NK-92 (cell line): ENCODE measurements around the gene SH3BP5.

Experiments
- DNase-seq: peaks from one replicate; lab custom pipeline; 2025; ENCODE audit not compliant: unreplicated experiment; lab: John Stamatoyannopoulos, UW

Gene SH3BP5

DNA sequence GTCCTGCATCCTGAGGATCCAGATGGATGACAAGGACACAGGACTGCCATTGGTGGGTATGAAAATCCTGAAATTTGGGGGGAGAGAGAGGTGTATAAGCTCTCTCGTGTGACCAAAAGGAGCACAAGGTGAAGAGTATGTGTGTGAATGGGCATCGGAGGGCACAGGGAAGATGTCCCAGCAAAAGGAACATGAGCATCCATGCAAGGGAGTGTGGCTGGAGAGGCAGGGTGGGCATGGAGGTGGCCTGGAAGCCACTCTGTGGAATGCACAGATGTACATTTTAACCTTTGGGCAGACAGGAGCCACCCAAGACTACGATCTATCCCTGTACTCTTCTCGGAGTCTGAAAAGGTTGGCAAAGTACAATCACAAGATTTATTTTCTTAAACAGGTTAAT lies 71.9 kb downstream of the SH3BP5 start:
- DNase-seq: no peak

DNA sequence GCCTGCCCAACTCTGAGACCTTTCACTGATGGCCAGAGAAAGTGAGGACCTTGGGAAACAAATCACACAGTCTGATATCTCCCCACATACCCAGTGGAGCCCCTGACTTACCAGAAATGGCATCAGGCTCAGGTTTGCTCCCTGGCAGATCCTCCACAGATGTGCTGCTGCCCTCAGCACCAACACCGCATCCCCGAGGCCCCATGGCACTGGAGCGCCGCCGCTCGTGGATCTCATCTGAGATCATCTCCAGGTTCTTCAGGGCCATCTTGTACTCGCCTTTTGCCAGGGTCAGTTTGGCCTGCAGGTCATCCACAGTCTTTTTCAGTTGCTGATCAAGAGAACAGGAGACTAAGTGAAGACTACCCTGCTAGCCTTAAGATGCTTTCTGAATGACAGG lies 73.7 kb downstream of the SH3BP5 start:
- no peak for DNase-seq

DNA sequence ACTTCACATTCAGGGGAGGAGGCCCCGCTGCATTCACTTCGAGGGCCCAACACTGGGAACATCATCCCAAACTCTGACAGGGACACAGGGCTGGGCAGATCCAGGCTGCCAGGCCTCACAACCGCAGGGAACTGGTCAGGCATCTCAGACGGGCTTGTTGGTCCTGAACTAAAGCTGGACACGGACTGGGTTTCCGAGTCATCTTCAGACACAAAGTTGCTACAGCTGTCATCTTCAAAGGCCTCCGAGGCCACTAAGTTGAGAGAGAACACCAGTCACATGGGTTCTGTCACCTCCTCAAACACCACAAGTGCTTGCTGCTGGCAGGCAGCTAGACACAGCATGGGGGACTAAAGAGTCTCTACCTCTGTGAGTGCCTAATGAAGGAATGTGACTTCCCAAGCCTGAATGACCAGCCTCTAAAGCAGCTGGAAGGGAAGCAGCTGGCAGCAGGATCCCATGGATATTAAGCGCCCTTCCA lies 75.5 kb downstream of the SH3BP5 start:
- DNase-seq: no peak

DNA sequence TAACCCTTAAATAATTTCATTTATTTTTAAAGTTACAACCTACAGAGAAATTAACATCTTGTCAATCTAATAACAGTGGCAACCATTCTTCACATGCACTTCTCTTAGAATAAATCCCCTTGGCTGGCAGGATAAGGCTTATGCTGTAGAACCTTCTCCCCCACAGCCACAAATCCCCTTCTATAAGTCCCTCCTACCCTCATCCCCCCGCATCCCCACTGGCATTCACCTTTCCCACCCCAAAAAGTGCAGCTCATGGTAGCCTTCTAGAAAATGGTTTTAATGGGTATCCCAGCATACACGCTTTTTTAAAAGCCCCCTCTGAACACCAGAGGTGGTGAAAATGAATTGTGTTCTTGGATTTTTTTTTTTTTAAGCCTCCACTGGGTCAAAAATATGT lies 77.2 kb downstream of the SH3BP5 start:
- DNase-seq: no peak

DNA sequence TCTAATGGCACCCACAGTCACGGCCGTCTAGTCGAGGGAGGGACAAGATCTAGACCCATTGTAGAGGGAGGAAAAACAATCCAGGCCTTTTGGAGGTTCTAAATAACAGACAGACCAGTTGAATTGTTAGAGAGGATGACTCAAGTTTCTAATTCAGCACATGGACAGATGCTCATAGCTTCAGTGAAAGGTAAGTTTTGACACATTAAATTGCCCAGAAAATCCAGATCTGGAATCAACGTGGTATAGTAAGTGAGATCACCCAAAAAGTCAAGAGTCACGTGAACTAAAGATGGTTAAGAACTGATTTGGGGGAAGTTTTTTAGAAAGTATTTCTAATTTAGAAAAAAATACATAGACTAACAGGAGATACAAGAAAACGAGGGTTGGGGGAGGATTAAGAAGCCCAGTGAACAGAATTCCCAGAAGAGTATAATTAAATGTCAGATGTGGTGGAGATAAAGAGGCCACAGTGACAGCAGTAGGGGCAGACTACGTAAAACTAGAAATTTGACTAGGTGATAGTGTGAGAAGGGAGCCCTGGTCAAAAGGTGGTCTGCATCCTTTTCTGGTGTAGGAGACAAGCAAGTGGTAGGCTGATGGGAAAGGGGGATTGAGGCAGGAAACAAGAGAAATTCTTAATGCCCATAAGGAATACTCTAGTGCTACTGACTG lies 79.2 kb downstream of the SH3BP5 start:
- DNase-seq: no peak

DNA sequence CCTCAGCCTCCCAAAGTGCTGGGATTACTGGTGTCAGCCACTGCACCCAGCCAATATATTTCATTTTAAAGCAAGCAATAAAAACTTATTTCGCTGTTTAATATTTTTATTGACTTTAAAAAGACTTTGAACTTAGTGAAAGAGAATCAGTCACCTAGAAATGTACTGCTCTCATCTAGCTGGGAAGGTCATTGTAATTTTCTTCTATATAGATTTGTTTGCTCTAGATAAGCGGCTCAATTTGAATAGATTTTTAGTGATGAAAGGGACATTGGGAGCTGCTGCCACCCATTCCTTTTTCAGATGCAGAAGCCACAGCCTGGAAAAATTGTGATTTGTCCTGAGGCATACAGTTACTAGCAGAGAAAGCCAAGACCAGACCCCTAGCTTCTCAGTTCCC lies 86.2 kb downstream of the SH3BP5 start:
- DNase-seq: no peak

DNA sequence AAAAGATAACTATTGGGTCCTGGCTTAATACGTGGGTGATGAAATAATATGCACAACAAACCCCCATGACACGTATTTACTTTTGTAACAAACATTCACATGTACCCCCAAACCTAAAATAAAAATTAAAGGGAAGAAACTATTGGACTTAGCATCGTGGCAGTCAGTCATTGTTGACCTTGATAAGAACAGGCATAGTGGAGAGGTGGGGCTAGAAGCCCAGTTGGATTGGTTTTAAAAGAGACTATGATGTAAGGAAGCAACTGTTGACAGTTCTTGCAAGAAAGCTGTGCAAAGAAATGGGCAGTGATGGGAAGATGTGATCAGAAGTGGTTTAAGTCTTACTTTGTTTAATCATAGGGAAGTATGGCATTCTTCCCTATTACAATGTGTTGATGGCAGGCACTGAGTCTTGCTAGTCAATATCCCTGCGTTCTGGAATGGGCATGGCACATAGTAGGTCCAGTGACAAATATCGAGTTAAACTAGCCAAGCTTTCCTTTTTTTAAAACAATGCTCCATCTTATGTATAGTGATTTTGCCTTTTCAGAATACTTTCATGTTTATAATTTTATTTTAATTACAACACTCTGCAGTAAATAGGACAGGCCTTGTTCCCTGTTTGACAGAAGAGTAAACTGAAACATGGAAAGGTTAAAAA lies 88.4 kb downstream of the SH3BP5 start:
- DNase-seq: no peak

DNA sequence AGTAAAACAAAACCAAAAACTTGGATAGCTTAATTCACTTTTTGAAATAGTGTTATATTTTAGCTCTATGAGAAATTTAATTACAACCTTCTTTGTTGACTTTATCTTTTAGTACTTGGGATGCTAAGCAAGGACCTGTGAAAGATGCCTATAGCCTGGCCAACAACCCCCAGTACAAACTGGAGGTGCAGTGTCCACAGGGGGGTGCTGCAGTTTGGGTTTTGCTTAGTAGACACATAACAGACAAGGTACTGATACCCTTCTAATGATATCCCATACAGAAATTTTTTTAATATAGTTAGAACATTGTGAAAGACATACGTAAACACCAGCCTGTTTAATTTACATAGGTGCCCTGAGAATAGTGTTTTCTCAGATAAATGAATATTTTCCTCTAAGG lies 91.0 kb downstream of the SH3BP5 start:
- no peak for DNase-seq

DNA sequence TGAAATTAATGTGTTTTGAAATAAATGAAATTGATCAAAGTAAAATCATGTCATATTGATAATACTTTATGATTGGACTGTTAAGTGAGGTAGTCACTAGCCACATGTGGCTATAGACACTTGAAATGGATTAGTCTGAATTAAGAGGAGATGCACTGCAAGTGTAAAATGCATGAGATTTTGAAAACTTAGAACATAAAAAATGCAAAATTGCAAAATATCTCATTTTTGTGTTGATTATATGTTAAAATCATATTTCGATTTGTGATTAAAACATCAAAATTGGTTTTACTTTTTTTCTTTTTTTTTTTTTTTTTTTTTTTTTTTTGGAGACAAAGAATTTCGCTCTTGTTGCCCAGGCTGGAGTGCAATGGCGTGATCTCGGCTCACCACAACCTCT lies 103.1 kb downstream of the SH3BP5 start:
- no peak for DNase-seq

DNA sequence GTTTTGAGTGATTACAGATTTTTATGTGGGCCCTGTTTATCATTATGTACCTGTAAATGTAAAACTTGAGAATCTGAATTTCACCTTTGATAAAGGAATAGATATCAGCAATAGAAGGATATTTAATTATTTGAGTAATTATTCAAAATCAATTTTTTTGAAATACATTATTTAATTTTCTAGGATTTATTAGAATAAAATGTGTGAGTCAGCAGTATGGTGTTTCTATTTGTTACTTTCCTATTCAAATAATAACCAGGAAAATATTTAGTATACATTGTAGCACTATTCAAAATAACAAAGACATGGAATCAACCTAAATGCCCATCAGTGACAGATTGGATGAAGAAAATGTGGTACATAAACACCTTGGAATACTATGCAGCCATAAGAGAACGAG lies 104.2 kb downstream of the SH3BP5 start:
- no peak for DNase-seq

DNA sequence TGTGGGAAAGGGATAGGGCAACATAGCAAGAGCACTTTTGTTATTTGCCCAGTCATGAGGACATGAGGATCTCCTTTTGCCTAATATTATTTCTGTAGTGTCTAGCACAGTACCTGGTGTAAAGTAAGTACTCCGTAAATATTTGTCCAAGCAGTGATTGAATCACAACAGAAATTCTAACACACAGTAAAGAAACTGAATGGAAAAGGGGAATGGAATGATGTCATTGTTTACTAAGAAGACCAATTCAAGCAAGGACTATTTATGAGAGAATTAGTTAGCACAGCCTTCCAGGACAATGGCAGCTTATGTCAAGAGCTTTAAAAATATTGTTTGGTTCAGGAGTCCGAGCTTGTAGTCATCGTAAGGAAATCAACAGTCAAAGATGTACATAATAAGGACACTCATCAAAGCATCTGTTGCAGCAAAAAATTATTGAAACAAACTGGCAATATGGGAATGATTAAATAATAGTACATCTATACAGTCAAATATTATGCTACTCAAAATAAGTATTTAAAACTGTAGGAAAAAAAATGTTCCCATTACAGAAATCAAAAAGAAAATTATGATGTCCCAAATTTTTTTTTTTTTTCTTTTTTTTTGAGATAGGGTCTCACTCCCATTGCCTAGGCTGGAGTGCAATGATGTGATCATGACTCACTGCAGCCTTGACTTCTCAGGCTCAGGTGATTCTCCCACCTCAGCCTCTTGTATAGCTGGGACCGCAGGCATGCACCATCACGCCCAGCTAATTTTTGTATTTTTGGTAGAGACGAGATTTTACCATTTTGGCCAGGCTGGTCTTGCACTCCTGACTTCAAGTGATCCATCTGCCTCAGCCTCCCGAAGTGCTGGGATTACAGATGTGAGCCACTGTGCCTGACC lies 108.5 kb downstream of the SH3BP5 start:
- no peak for DNase-seq

DNA sequence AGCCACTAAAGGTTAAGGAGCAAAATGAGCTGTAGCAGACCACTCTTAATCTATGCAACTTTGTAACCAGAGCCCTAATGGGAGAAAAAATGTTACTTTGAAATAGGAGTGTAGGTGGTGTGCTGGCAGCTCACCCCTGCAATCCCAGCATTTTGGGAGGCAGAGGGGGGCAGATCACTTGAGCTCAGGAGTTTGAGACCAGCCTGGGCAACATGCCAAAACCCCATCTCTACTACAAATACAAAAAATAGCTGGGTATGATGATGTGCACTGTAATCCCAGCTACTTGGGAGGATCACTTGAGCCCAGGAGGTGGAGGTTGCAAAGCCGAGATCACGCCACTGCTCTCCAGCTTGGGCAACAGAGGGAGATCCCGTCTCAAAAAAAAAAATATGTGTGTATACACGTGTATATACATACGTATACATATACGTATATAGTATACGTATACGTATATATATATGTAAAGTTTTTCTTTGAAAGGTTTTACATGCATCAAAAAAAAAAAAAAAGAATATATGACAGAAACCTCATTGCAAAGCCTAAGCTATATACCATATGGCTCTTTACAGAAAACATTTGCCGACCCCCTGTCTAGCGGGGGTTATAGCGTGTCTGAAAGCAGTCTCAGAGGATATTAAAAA lies 110.7 kb downstream of the SH3BP5 start:
- DNase-seq: no peak

DNA sequence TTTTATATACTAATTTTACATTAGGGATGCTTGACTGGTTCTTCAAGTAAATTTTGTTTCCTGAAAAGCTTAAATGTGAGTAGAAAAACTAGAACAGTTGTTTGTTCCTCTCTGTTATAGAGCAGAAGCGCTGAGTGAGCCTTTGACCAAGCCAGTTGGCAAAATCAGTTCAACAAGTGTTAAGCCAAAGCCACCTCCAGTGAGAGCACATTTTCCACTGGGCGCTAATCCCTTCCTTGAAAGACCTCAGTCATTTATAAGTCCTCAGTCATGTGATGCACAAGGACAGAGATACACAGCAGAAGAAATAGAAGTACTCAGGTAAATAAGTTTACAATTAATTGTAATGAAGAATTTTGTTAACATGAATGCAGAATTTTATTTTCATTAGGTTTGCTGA lies 111.7 kb downstream of the SH3BP5 start:
- no peak for DNase-seq

DNA sequence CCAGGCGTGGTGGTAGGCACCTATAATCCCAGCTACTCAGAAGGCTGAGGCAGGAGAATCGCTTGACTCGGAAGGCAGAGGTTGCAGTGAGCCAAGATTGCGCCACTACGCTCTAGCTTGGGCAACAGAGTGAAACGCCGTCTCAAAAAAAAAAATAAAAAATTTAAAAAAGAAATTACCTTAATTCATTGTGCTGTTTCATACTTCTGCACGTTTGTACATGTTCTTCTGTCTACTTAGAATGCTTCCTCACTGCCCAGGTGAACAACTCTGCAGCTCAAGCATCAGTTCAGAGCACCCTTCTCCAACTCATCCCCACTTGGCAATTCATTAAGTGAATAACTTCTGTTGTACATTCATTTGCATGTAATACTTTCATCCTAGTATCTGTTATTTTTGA lies 112.3 kb downstream of the SH3BP5 start:
- DNase-seq: no peak

DNA sequence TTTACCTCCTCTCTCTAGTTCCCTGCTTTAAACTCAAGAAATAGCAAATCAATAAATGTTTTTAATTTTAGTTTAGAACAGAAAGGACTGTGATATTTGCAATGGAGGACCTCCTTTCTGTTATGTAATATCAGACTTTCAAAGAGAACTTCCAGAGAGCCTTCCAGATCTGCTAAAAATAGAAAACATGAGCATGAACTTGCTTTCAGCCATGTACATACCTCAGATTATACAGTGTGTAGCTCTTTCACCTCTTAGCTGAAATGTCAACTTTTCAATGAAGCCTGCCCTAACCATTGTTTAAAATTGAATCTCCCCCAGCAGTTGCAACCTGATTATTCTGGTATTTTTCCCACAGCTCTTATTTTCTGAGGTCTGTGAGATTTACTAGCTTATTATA lies 113.7 kb downstream of the SH3BP5 start:
- no peak for DNase-seq

DNA sequence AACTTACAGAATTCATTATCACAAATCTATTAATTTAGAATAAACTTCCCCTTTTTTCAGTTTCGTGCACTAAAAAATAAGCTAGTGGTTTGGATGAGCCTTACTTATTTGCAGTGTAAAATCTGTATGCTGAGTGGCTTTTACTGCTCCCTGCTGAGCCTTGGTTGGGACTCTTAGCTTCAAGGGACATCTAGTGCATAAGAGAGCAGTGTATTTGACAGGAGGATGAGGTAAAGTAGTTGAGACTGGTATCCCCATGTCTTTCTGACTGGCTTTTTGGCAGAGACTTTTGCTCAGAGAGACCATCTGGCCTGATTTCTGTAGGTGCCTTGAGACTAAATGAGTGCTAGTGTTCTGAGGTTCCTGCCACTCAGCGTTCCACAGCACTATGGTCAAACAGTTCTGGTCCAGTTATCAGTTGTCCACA lies 114.5 kb downstream of the SH3BP5 start:
- DNase-seq: no peak

DNA sequence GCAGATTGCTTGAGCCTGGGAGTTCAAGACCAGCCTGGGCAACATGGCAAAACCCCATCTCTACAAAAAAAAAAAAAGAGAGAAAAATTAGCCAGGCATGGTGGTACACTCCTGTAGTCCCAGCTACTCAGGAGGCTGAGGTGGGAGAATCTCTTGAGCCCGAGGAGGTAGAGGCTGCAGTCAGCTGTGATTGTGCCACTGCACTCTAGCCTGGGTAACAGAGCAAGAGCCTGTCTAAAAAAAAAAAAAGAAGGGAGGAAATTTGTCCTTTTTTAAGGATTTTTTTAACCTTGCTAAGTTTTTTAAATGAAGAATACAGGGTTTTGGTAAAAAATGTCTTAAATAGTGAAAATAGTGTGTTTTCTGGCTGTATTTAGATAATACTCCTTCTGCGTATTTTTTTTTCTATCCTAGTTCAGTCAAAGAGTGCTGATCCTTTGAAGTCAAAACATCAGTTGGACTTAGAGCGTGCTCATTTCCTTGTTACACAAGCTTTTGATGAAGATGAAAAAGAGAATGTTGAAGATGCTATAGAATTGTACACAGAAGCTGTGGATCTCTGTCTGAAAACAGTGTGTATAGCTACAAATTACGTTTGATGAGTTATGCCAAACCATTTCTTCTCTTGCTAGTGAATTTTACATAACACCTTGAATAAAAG lies 115.2 kb downstream of the SH3BP5 start:
- no peak for DNase-seq

DNA sequence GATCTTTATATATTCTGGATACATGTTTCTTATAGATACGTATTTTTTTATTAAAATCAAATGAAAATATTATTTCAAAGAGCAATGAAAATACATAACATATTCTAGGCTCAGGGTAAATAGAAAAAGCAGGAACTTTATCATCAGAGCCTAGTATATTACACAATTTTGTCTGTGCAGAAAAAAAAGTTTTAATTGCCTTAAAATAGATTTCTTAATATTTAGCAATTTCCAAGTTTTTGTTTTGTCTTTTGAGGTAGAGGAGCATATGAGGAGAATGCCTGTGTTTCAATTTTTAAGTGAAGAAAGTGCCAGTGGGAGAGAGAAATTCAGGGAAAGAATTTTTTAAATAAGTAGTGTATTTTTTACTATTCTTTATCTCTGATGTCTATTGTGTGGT lies 115.9 kb downstream of the SH3BP5 start:
- no peak for DNase-seq

DNA sequence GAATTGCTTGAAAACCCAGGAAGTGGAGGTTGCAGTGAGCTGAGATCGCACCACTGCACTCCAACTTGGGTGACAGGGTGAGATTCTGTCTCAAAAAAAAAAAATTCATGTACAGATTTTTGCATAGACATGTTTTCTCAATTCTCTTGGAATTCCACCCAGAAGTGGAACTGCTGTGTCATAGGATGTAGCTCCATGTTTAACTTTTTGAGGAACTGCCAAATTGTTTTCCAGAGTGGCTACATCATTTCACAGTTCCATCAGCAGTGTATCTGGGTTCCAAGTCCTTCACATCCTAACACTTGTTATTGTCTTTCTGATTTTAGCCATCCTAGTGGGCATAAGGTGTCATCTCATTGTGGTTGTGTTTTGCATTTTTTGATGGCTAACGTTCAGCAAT lies 116.4 kb downstream of the SH3BP5 start:
- no peak for DNase-seq

DNA sequence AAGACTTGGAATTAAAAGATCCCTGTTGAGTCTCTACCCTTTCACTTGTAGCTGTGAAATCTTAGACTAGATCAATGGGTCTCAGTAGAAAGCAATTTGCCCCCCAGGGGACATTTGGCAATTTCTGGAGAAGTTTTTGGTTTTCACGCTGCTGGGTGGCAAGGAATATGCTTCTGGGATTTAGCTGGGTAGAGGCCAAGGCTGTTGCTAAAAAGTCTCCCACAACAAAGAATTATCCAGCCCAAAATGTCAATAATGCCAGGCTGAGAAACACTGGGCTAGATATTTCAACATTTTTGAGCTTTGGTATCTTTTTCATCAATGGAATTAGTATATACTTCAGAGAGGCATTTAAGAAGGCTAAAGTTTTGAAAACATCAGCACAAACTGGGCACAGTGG lies 117.6 kb downstream of the SH3BP5 start:
- DNase-seq: no peak

DNA sequence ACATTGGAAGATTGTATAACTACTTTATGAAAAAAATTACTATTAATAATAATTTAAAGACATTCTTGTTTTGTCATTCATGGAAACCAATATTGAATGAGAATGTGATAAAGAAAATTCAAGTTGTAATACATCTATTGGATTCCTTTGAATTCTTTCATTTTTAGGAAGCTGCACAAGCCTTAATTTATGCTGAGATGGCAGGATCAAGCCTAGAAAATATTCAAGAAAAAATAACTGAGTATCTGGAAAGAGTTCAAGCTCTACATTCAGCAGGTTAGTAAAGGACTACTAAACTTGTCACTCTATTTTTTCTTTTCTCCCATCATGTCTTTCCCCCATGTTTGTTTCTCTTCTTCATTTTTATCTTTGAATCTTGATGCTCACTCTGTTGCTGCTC lies 120.4 kb downstream of the SH3BP5 start:
- DNase-seq: no peak
